Keratinocyte (primary cell): ENCODE results near the gene ZNF445. TPM values are rescaled to one million over a fixed set of nuclear protein-coding genes. Genes with fewer than 3 reads are reported as not detected.
"Not testable (repeated sequence)": the region's sequence is repeated elsewhere in the genome, so short reads cannot be mapped to it uniquely, and the experiment has no call there.

ENCODE experiments used
- DNase-seq: peaks from one replicate; pipeline ENCODE4 v3.0.0-alpha.2; 2011; ENCODE audit warnings: low read depth, missing footprints, low spot score
- FAIRE-seq: peaks from 2 replicates; lab custom pipeline; 2011; peaks lifted over from hg19 to GRCh38; lab: Jason Lieb, UNC
- H2AFZ ChIP-seq: 2 replicates; pipeline ENCODE4 v1.6.0; 2012; ENCODE audit warnings: low read length, control low read depth, inconsistent platforms; ENCODE audit not compliant: control insufficient read depth
- H3K27ac ChIP-seq: 2 replicates; pipeline ENCODE4 v1.5.1; 2011; ENCODE audit warnings: low read length; ENCODE audit not compliant: control insufficient read depth, insufficient read depth
- H3K27me3 ChIP-seq: 3 replicates; pipeline ENCODE4 v1.6.0; 2011; ENCODE audit warnings: low read length; ENCODE audit not compliant: control insufficient read depth, insufficient read depth; ENCODE audit errors: extremely low read depth
- H3K36me3 ChIP-seq, 2 experiments: 2 replicates in 1 of 2; 3 replicates in 1 of 2; pipeline ENCODE4 v1.5.1; 2011; ENCODE audit warnings: low read length in 2 of 2, mild to moderate bottlenecking in 1 of 2; ENCODE audit not compliant: control insufficient read depth in 2 of 2, insufficient read depth in 2 of 2; ENCODE audit errors: extremely low read depth in 1 of 2
- H3K4me1 ChIP-seq: 3 replicates; pipeline ENCODE4 v1.5.1; 2011; ENCODE audit warnings: low read length; ENCODE audit not compliant: control insufficient read depth, insufficient read depth; ENCODE audit errors: extremely low read depth
- H3K4me2 ChIP-seq: 3 replicates; pipeline ENCODE4 v1.6.0; 2011; ENCODE audit warnings: low read depth, low read length; ENCODE audit not compliant: control insufficient read depth, insufficient read depth; ENCODE audit errors: extremely low read depth
- H3K4me3 ChIP-seq, 3 experiments: fragments of 200-600 bp in 1 of 3; sonication (generic) in 1 of 3; 2 replicates in 2 of 3; 3 replicates in 1 of 3; pipeline ENCODE4 v1.5.1; 2011 to 2016; ENCODE audit warnings: low read length in 3 of 3, mild to moderate bottlenecking in 3 of 3, control low read depth in 2 of 3, inconsistent platforms in 1 of 3, low read depth in 1 of 3, mixed read lengths in 1 of 3, mixed run types in 1 of 3, moderate library complexity in 1 of 3; ENCODE audit not compliant: control insufficient read depth in 2 of 3, insufficient read depth in 2 of 3; ENCODE audit errors: extremely low read depth in 1 of 3
- H3K79me2 ChIP-seq: 2 replicates; pipeline ENCODE4 v1.6.0; 2012; ENCODE audit warnings: low read length; ENCODE audit not compliant: control insufficient read depth, insufficient read depth
- H3K9ac ChIP-seq: 3 replicates; pipeline ENCODE4 v1.6.0; 2011; ENCODE audit warnings: low read length; ENCODE audit not compliant: control insufficient read depth, insufficient read depth; ENCODE audit errors: extremely low read depth
- H3K9me1 ChIP-seq: 3 replicates; pipeline ENCODE4 v1.6.0; 2011; ENCODE audit warnings: low read length; ENCODE audit not compliant: control insufficient read depth, insufficient read depth; ENCODE audit errors: extremely low read depth
- H3K9me3 ChIP-seq: 2 replicates; pipeline ENCODE4 v1.5.1; 2012; ENCODE audit warnings: low read depth, low read length; ENCODE audit not compliant: control insufficient read depth
- H4K20me1 ChIP-seq: 3 replicates; pipeline ENCODE4 v1.6.0; 2011; ENCODE audit warnings: low read length; ENCODE audit not compliant: control insufficient read depth, insufficient read depth; ENCODE audit errors: extremely low read depth
- CTCF ChIP-seq, 3 experiments: IDR thresholded peaks in 1 of 3; conservative IDR thresholded peaks in 1 of 3; optimal IDR thresholded peaks in 1 of 3; 2 replicates in 2 of 3; 3 replicates in 1 of 3; pipeline versions ENCODE3 to v1.5.1; 2011; ENCODE audit warnings: low read length in 3 of 3, mild to moderate bottlenecking in 3 of 3, moderate library complexity in 2 of 3, control low read depth in 1 of 3, inconsistent platforms in 1 of 3; ENCODE audit not compliant: insufficient read depth in 2 of 3; ENCODE audit errors: extremely low read depth in 1 of 3
- EZH2 ChIP-seq: IDR thresholded peaks from one replicate; pipeline ENCODE4 v1.6.1; 2012; ENCODE audit warnings: inconsistent platforms, mild to moderate bottlenecking, low read length, moderate library complexity
- dilution Hi-C: fragments of 300-500 bp; cut with MboI; formaldehyde crosslinking; loops from one replicate; pipeline ENCODE4 v1.7.0; 2020; ENCODE audit warnings: low sequenced_read_pairs; ENCODE audit not compliant: extremely low pct_ligation_motif_present
- polyA plus RNA-seq, 5 experiments: library from polyadenylated mRNA; depleted of rRNA in 3 of 5; stranded (reverse) in 3 of 5; stranded (forward) in 1 of 5; unstranded in 1 of 5; fragments of >200 nt; gene quantifications; 1 replicate in 1 of 5; 2 replicates in 3 of 5; 3 replicates in 1 of 5; pipeline versions ENCODE4 v1.2.1 to v1.2.3, GENCODE V29; 2011 to 2012; ENCODE audit warnings: missing spikeins in 2 of 5, low read depth in 1 of 5, low replicate concordance in 1 of 5

Gene ZNF445
- polyA plus RNA-seq, 1 donor (not counting 4 experiments of a cell fraction or from before 2014, with no cell fraction given) = 3.3 TPM

- H3K36me3 ChIP-seq = no peaks in the 10 kb centered on the region
- H3K27me3 ChIP-seq = no peaks in the 10 kb centered on the region
- H3K79me2 ChIP-seq = peaks cover 37% of the 10 kb centered on the region
- H3K4me2 ChIP-seq = no peak overlapping the region
- no peak for FAIRE-seq
- H2AFZ ChIP-seq = no peak overlapping the region
- no peak overlapping the region for H3K4me3 ChIP-seq
- peaks cover 4% of the 10 kb centered on the region for H3K4me1 ChIP-seq
- TF ChIP-seq EZH2 = no peak
- no peak for TF ChIP-seq CTCF (optimal IDR thresholded peaks at IDR 0.05 in 1 of 3, IDR thresholded peaks at IDR 0.05 in 1 of 3, conservative IDR thresholded peaks at IDR 0.05 in 1 of 3; ENCODE audit: extremely low read depth in 1 of 3, insufficient read depth in 2 of 3, low read length in 3 of 3)
- H4K20me1 ChIP-seq = no peaks in the 10 kb centered on the region
- dilution Hi-C loops = no loop called here
- H3K9ac ChIP-seq = no peak overlapping the region
- DNase-seq = no peak
- H3K9me3 ChIP-seq = peaks cover 8% of the 10 kb centered on the region
- H3K27ac ChIP-seq = no peak overlapping the region
- no peaks in the 10 kb centered on the region for H3K9me1 ChIP-seq
Measured at GRCh38 chr3:44504566-44504965, 27.1 kb upstream of the ZNF445 start.

GRCh38 chr3:44503178-44503577, 25.7 kb upstream of the ZNF445 start:
- FAIRE-seq, dilution Hi-C loops: not testable (repeated sequence)
- H3K9me3 ChIP-seq = peaks cover 11% of the 10 kb centered on the region

GRCh38 chr3:44501971-44502370, 24.5 kb upstream of the ZNF445 start:
- H3K9me1 ChIP-seq = no peaks in the 10 kb centered on the region
- peaks cover 16% of the 10 kb centered on the region for H3K79me2 ChIP-seq
- no peak overlapping the region for H3K4me3 ChIP-seq
- H3K9me3 ChIP-seq = peaks cover 15% of the 10 kb centered on the region
- no peaks in the 10 kb centered on the region for H3K4me1 ChIP-seq
- dilution Hi-C loops = no loop called here
- no peak for DNase-seq
- no peak overlapping the region for H3K4me2 ChIP-seq
- no peak for FAIRE-seq
- no peak overlapping the region for H2AFZ ChIP-seq
- no peak overlapping the region for H3K27ac ChIP-seq
- no peaks in the 10 kb centered on the region for H4K20me1 ChIP-seq
- TF ChIP-seq CTCF (optimal IDR thresholded peaks at IDR 0.05 in 1 of 3, IDR thresholded peaks at IDR 0.05 in 1 of 3, conservative IDR thresholded peaks at IDR 0.05 in 1 of 3; ENCODE audit: extremely low read depth in 1 of 3, insufficient read depth in 2 of 3, low read length in 3 of 3) (no peak), EZH2 (no peak)
- H3K36me3 ChIP-seq = peaks cover 0 to 2% of the 10 kb centered on the region in 2 experiments
- no peak overlapping the region for H3K9ac ChIP-seq
- H3K27me3 ChIP-seq = no peaks in the 10 kb centered on the region

More at GRCh38 chr3:44503178-44503577, 25.7 kb upstream of the ZNF445 start:
- H4K20me1 ChIP-seq, H3K4me2 ChIP-seq, H3K27ac ChIP-seq, H2AFZ ChIP-seq, H3K9ac ChIP-seq, H3K27me3 ChIP-seq, H3K4me1 ChIP-seq, H3K9me1 ChIP-seq, H3K36me3 ChIP-seq, DNase-seq, H3K4me3 ChIP-seq: not testable (repeated sequence)
- peaks cover 24% of the 10 kb centered on the region for H3K79me2 ChIP-seq

GRCh38 chr3:44499899-44500168, 22.4 kb upstream of the ZNF445 start:
- dilution Hi-C loops, H3K79me2 ChIP-seq, H3K4me1 ChIP-seq, H3K27me3 ChIP-seq, H3K27ac ChIP-seq, H4K20me1 ChIP-seq, H3K4me2 ChIP-seq, H3K9ac ChIP-seq, DNase-seq, H3K9me1 ChIP-seq, H3K36me3 ChIP-seq, FAIRE-seq, H2AFZ ChIP-seq, H3K4me3 ChIP-seq: not testable (repeated sequence)
- H3K9me3 ChIP-seq = peaks cover 15% of the 10 kb centered on the region
